Measurements from ENCODE around the gene FOXL3.

DNA sequence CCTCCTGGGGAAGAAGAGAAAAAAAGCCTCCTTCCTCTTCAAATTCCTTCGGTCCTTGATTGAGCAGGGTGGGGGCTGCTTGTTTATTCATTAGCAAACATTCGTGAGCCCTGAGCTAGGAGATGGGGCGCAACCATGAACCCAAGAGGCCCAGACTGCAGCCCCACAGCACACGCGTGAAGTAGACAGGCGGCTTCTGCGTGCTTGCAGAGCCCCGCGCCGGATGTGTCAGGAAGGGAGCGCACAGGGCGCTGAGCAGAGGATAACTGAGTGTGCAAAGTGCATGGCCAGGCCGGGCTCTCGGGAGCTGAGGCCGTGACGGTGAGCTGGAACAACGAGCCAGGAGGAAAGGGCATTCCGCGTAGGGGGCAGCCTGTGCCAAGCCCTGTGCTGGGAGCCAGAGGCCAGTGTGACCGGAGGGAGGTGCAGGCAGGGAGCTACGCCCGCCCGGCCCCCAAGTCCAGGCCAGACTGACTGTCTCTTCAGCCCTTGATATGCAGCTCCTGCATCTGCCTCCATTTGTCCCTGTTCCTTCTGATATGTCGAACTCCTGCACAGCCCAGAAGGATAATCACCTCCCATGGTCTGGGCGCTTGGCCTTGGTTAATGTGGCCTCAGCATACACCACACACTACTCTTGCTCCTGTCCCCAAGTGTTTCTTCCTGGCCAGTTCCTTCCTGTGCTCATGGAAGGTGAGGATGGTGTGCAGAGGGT, 4.6 kb downstream of the FOXL3 start:
- TF ChIP-seq, protein P1, sequence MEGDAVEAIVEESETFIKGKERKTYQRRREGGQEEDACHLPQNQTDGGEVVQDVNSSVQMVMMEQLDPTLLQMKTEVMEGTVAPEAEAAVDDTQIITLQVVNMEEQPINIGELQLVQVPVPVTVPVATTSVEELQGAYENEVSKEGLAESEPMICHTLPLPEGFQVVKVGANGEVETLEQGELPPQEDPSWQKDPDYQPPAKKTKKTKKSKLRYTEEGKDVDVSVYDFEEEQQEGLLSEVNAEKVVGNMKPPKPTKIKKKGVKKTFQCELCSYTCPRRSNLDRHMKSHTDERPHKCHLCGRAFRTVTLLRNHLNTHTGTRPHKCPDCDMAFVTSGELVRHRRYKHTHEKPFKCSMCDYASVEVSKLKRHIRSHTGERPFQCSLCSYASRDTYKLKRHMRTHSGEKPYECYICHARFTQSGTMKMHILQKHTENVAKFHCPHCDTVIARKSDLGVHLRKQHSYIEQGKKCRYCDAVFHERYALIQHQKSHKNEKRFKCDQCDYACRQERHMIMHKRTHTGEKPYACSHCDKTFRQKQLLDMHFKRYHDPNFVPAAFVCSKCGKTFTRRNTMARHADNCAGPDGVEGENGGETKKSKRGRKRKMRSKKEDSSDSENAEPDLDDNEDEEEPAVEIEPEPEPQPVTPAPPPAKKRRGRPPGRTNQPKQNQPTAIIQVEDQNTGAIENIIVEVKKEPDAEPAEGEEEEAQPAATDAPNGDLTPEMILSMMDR (IDR thresholded peaks at IDR 0.05 in 4 of 5, conservative IDR thresholded peaks at IDR 0.05 in 1 of 5): no peak
- TF ChIP-seq POLR2A (IDR thresholded peaks at IDR 0.05): no peak
